GM12801 (cell line): ENCODE measurements around the gene TBC1D22A.

Experiments
- CTCF ChIP-seq: IDR thresholded peaks from one replicate; pipeline ENCODE4 v1.5.1; 2011; ENCODE audit warnings: control low read depth; ENCODE audit not compliant: insufficient read length; ENCODE audit errors: extremely low read depth

TBC1D22A gene

GRCh38 chr22:46846150-46846831 is 83.8 kb downstream of the TBC1D22A start:
- TF ChIP-seq CTCF: no peak

- no peak for TF ChIP-seq CTCF
Observed at GRCh38 chr22:46846832-46847355, 84.4 kb downstream of the TBC1D22A start.

- no peak for TF ChIP-seq CTCF
Observed at GRCh38 chr22:46848197-46848596, 85.7 kb downstream of the TBC1D22A start.

- TF ChIP-seq CTCF: no peak
Observed at GRCh38 chr22:46849101-46849500, 86.7 kb downstream of the TBC1D22A start.

- TF ChIP-seq CTCF: no peak
Observed at GRCh38 chr22:46849951-46850350, 87.5 kb downstream of the TBC1D22A start.

GRCh38 chr22:46851311-46851710 is 88.9 kb downstream of the TBC1D22A start:
- TF ChIP-seq CTCF: no peak

- TF ChIP-seq CTCF: no peak
Observed at GRCh38 chr22:46851941-46852340, 89.5 kb downstream of the TBC1D22A start.
